ENCODE results near the gene VPS36. TPM values are rescaled to one million over a fixed set of nuclear protein-coding genes. Genes with fewer than 3 reads are reported as not detected.

The VPS36 gene
- total and polyA plus RNA-seq, 2 of the 13 experiments (the other 11 are each of a cell fraction or from before 2014, with no cell fraction given) = 17.2 to 22.4 TPM

GRCh38 chr13:52455677-52456041 lies 5.2 kb upstream of the VPS36 start (continued):
- TF ChIP-seq GLMP (CRISPR knock-in tag; IDR thresholded peaks at IDR 0.05; ENCODE audit: borderline replicate concordance) = no peak
- TF ChIP-seq ETV5 (CRISPR knock-in tag; IDR thresholded peaks at IDR 0.05; ENCODE audit: borderline replicate concordance) = no peak
- no peak for TF ChIP-seq ZNF496 (CRISPR knock-in tag; IDR thresholded peaks at IDR 0.05; ENCODE audit: insufficient replicate concordance)
- TF ChIP-seq CEBPG (CRISPR knock-in tag; IDR thresholded peaks at IDR 0.05) = no peak
- no peak for TF ChIP-seq ONECUT2 (CRISPR knock-in tag; IDR thresholded peaks at IDR 0.05)
- peak; percentile 45; the same call in 1 of the 2 replicates for TF ChIP-seq ZNF354B (CRISPR knock-in tag; IDR thresholded peaks at IDR 0.05)
- 0 out of 2 replicates have a peak, but pooled peaks have one; percentile 24 for TF ChIP-seq HNRNPL (IDR thresholded peaks at IDR 0.05; ENCODE audit: low read depth, low read length)
- no peak for TF ChIP-seq XBP1 (CRISPR knock-in tag; IDR thresholded peaks at IDR 0.05)
- no peak for TF ChIP-seq MLXIP (CRISPR knock-in tag; IDR thresholded peaks at IDR 0.05; ENCODE audit: borderline replicate concordance)
- TF ChIP-seq TFDP2 (CRISPR knock-in tag; IDR thresholded peaks at IDR 0.05) = peak; percentile 26
- TF ChIP-seq ZNF317 (CRISPR knock-in tag; IDR thresholded peaks at IDR 0.05) = no peak
- TF ChIP-seq FLYWCH1 (CRISPR knock-in tag; IDR thresholded peaks at IDR 0.05) = no peak
- TF ChIP-seq HNF4A (CRISPR knock-in tag; IDR thresholded peaks at IDR 0.05) = peak; percentile 42; the same call in 1 of the 2 replicates
- 0 out of 2 replicates have a peak, but pooled peaks have one; percentile 10 for TF ChIP-seq ZNF331 (CRISPR knock-in tag; IDR thresholded peaks at IDR 0.05)
- 0 out of 2 replicates have a peak, but pooled peaks have one; percentile 27 for TF ChIP-seq ZNF792 (CRISPR knock-in tag; IDR thresholded peaks at IDR 0.05)
- TF ChIP-seq DPF2 (CRISPR knock-in tag; IDR thresholded peaks at IDR 0.05; ENCODE audit: borderline replicate concordance, low read depth) = no peak
- TF ChIP-seq ZNF615 (CRISPR knock-in tag; IDR thresholded peaks at IDR 0.05; ENCODE audit: borderline replicate concordance) = no peak
- peak; percentile 6 for TF ChIP-seq SAP130 (CRISPR knock-in tag; IDR thresholded peaks at IDR 0.05; ENCODE audit: low read depth)
- TF ChIP-seq THAP7 (CRISPR knock-in tag; IDR thresholded peaks at IDR 0.05) = no peak
- no peak for TF ChIP-seq GTF3A (CRISPR knock-in tag; conservative IDR thresholded peaks at IDR 0.05)
- TF ChIP-seq ZNF468 (CRISPR knock-in tag; IDR thresholded peaks at IDR 0.05) = no peak
- no peak for TF ChIP-seq TCF7 (IDR thresholded peaks at IDR 0.05; ENCODE audit: low read depth)
- TF ChIP-seq FOXM1 (CRISPR knock-in tag; IDR thresholded peaks at IDR 0.05) = no peak
- TF ChIP-seq SMC3 (IDR thresholded peaks at IDR 0.05; ENCODE audit: low read length) = no peak
- no peak for TF ChIP-seq PLRG1 (conservative IDR thresholded peaks at IDR 0.05)
- TF ChIP-seq ZNF17 (CRISPR knock-in tag; IDR thresholded peaks at IDR 0.05) = no peak

Measured in HepG2 (cell line).